HepG2 (cell line): Measurements from ENCODE around the gene CKLF. TPM values are rescaled to one million over a fixed set of nuclear protein-coding genes. Genes with fewer than 3 reads are reported as not detected.

Source experiments
- ATF1 ChIP-seq: IDR thresholded peaks from 2 replicates; pipeline ENCODE4 v1.6.1; 2016; ENCODE audit warnings: mild to moderate bottlenecking, control low read depth
- CEBPG ChIP-seq: IDR thresholded peaks from 2 replicates; pipeline ENCODE4 v1.6.1; 2016
- CREM ChIP-seq, 2 experiments: sonication (generic) in 1 of 2; formaldehyde crosslinking in 1 of 2; IDR thresholded peaks; 2 replicates each; pipeline versions ENCODE4 v1.4.0 to v1.6.1; 2016 to 2020; ENCODE audit warnings: antibody characterized with exemption in 1 of 2, mild to moderate bottlenecking in 1 of 2, missing genetic modification reagents in 1 of 2
- ETV6 ChIP-seq: sonication (generic); formaldehyde crosslinking; conservative IDR thresholded peaks from 2 replicates; pipeline ENCODE4 v1.4.0; 2020; ENCODE audit warnings: missing genetic modification reagents
- HMG20B ChIP-seq: conservative IDR thresholded peaks from 2 replicates; pipeline ENCODE4 v1.6.1; 2016; ENCODE audit warnings: missing genetic modification reagents, missing compliant biosample characterization
- MXI1 ChIP-seq: IDR thresholded peaks from 3 replicates; pipeline ENCODE4 v1.6.1; 2012; ENCODE audit warnings: low read depth, low read length, inconsistent platforms, borderline replicate concordance
- NCOA1 ChIP-seq: sonication (generic); formaldehyde crosslinking; IDR thresholded peaks from 2 replicates; pipeline ENCODE4 v1.9.0; 2021; ENCODE audit warnings: missing genetic modification reagents
- POLR2G ChIP-seq: fragments of 200-400 bp; formaldehyde crosslinking; IDR thresholded peaks from 2 replicates; pipeline ENCODE4 v1.6.1; 2018; ENCODE audit warnings: mild to moderate bottlenecking, low read depth, low read length, moderate library complexity
- SP5 ChIP-seq: IDR thresholded peaks from 2 replicates; pipeline ENCODE4 v1.6.1; 2016; ENCODE audit warnings: low read depth, borderline replicate concordance
- SRSF1 ChIP-seq: fragments of 200-400 bp; formaldehyde crosslinking; optimal IDR thresholded peaks from 2 replicates; pipeline ENCODE3; 2017; ENCODE audit warnings: mild to moderate bottlenecking, low read depth, low read length, moderate library complexity
- ZBTB26 ChIP-seq: IDR thresholded peaks from 2 replicates; pipeline ENCODE4 v1.6.1; 2016; ENCODE audit warnings: missing compliant biosample characterization, missing genetic modification reagents, borderline replicate concordance
- ZNF549 ChIP-seq: sonication (generic); formaldehyde crosslinking; IDR thresholded peaks from 2 replicates; pipeline ENCODE4 v1.5.0; 2020; ENCODE audit warnings: missing genetic modification reagents
- ZNF589 ChIP-seq: sonication (generic); formaldehyde crosslinking; conservative IDR thresholded peaks from 2 replicates; pipeline ENCODE4 v1.8.0; 2022; ENCODE audit warnings: mild to moderate bottlenecking, moderate library complexity, missing genetic modification reagents
- ZNF607 ChIP-seq: sonication (generic); formaldehyde crosslinking; IDR thresholded peaks from 2 replicates; pipeline ENCODE4 v1.5.1; 2020; ENCODE audit warnings: missing genetic modification reagents, mild to moderate bottlenecking, borderline replicate concordance
- ZNF691 ChIP-seq: sonication (generic); formaldehyde crosslinking; IDR thresholded peaks from 2 replicates; pipeline ENCODE4 v1.4.0; 2020; ENCODE audit warnings: missing genetic modification reagents, low read depth, mild to moderate bottlenecking, borderline replicate concordance
- polyA plus RNA-seq, 8 experiments: library from polyadenylated mRNA; depleted of rRNA in 3 of 8; stranded (reverse) in 7 of 8; unstranded in 1 of 8; fragments of >200 nt; fragmentation: Illumina TruSeq in 4 of 8; extraction: Trizol in 4 of 8; gene quantifications; 2 replicates each; pipeline versions ENCODE4 v1.2.1 to v1.2.3, GENCODE V29; 2011 to 2016; ENCODE audit warnings: low read depth in 4 of 8, missing spikeins in 1 of 8, mixed read lengths in 1 of 8; ENCODE audit not compliant: insufficient read depth in 1 of 8
- total RNA-seq, 5 experiments: library from RNA; depleted of rRNA; stranded (reverse); fragments of >200 nt; fragmentation: Illumina TruSeq; extraction: Trizol; gene quantifications; 2 replicates each; pipeline ENCODE4 v1.2.3, GENCODE V29; 2016; ENCODE audit warnings: low read depth in 1 of 5
- TF ChIP-seq, protein P1 (sequence below): sonication (generic); formaldehyde crosslinking; IDR thresholded peaks from 2 replicates; pipeline ENCODE4 v1.5.1; 2020; ENCODE audit warnings: mild to moderate bottlenecking, moderate library complexity, missing genetic modification reagents
- TF ChIP-seq, protein P2 (sequence below): sonication (generic); formaldehyde crosslinking; IDR thresholded peaks from 2 replicates; pipeline ENCODE4 v1.4.0; 2020; ENCODE audit warnings: missing genetic modification reagents
- TF ChIP-seq, protein P3 (sequence below): sonication (generic); formaldehyde crosslinking; IDR thresholded peaks from 2 replicates; pipeline ENCODE4 v1.4.0; 2020; ENCODE audit warnings: low read depth, mild to moderate bottlenecking, missing genetic modification reagents
- TF ChIP-seq, protein P4 (sequence below): sonication (generic); formaldehyde crosslinking; conservative IDR thresholded peaks from 2 replicates; pipeline ENCODE4 v1.5.0; 2020; ENCODE audit warnings: missing genetic modification reagents
- TF ChIP-seq, protein P5 (sequence below): sonication (generic); formaldehyde crosslinking; IDR thresholded peaks from 2 replicates; pipeline ENCODE4 v1.8.1; 2023; ENCODE audit warnings: missing genetic modification reagents, mild to moderate bottlenecking, borderline replicate concordance

The CKLF gene
- total and polyA plus RNA-seq, 2 of the 13 experiments (the other 11 are each of a cell fraction or from before 2014, with no cell fraction given), result 120 to 167 TPM

- TF ChIP-seq, protein P1, sequence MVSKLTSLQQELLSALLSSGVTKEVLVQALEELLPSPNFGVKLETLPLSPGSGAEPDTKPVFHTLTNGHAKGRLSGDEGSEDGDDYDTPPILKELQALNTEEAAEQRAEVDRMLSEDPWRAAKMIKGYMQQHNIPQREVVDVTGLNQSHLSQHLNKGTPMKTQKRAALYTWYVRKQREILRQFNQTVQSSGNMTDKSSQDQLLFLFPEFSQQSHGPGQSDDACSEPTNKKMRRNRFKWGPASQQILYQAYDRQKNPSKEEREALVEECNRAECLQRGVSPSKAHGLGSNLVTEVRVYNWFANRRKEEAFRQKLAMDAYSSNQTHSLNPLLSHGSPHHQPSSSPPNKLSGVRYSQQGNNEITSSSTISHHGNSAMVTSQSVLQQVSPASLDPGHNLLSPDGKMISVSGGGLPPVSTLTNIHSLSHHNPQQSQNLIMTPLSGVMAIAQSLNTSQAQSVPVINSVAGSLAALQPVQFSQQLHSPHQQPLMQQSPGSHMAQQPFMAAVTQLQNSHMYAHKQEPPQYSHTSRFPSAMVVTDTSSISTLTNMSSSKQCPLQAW (CRISPR knock-in tag), result peak; percentile 45; the same call in 1 of the 2 replicates
- TF ChIP-seq SP5 (CRISPR knock-in tag) (peak; percentile 41; the same call in 1 of the 2 replicates), NCOA1 (CRISPR knock-in tag) (no peak), ZNF607 (CRISPR knock-in tag) (no peak), SRSF1 (peak; percentile 75), ETV6 (CRISPR knock-in tag) (no peak), MXI1 (0 out of 3 replicates have a peak, but pooled peaks have one; percentile 9), POLR2G (peak; percentile 70), ATF1 (no peak), ZNF691 (CRISPR knock-in tag) (no peak), ZBTB26 (CRISPR knock-in tag) (peak; percentile 84), CEBPG (CRISPR knock-in tag) (no peak), ZNF589 (CRISPR knock-in tag) (0 out of 2 replicates have a peak, but pooled peaks have one; percentile 35), HMG20B (CRISPR knock-in tag) (no peak), ZNF549 (CRISPR knock-in tag) (no peak), CREM (IDR thresholded peaks at IDR 0.05) (no peak), CREM (CRISPR knock-in tag; IDR thresholded peaks at IDR 0.05) (no peak)
- TF ChIP-seq, protein P2, sequence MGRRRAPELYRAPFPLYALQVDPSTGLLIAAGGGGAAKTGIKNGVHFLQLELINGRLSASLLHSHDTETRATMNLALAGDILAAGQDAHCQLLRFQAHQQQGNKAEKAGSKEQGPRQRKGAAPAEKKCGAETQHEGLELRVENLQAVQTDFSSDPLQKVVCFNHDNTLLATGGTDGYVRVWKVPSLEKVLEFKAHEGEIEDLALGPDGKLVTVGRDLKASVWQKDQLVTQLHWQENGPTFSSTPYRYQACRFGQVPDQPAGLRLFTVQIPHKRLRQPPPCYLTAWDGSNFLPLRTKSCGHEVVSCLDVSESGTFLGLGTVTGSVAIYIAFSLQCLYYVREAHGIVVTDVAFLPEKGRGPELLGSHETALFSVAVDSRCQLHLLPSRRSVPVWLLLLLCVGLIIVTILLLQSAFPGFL (CRISPR knock-in tag), result no peak
- TF ChIP-seq, protein P3, sequence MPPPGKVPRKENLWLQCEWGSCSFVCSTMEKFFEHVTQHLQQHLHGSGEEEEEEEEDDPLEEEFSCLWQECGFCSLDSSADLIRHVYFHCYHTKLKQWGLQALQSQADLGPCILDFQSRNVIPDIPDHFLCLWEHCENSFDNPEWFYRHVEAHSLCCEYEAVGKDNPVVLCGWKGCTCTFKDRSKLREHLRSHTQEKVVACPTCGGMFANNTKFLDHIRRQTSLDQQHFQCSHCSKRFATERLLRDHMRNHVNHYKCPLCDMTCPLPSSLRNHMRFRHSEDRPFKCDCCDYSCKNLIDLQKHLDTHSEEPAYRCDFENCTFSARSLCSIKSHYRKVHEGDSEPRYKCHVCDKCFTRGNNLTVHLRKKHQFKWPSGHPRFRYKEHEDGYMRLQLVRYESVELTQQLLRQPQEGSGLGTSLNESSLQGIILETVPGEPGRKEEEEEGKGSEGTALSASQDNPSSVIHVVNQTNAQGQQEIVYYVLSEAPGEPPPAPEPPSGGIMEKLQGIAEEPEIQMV (CRISPR knock-in tag), result peak; percentile 57; the same call in 1 of the 2 replicates
- TF ChIP-seq, protein P4, sequence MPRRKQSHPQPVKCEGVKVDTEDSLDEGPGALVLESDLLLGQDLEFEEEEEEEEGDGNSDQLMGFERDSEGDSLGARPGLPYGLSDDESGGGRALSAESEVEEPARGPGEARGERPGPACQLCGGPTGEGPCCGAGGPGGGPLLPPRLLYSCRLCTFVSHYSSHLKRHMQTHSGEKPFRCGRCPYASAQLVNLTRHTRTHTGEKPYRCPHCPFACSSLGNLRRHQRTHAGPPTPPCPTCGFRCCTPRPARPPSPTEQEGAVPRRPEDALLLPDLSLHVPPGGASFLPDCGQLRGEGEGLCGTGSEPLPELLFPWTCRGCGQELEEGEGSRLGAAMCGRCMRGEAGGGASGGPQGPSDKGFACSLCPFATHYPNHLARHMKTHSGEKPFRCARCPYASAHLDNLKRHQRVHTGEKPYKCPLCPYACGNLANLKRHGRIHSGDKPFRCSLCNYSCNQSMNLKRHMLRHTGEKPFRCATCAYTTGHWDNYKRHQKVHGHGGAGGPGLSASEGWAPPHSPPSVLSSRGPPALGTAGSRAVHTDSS, result 0 out of 2 replicates have a peak, but pooled peaks have one; percentile 50
- TF ChIP-seq, protein P5, sequence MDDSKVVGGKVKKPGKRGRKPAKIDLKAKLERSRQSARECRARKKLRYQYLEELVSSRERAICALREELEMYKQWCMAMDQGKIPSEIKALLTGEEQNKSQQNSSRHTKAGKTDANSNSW (CRISPR knock-in tag), result no peak
These were observed 51.4 kb downstream of the CKLF start (continued) for GRCh38 chr16:66603537-66604375.
